Fibroblast of peridontal ligament (primary cell): Measurements from ENCODE around the gene ADD3.
"Not testable (repeated sequence)": the region's sequence is repeated elsewhere in the genome, so short reads cannot be mapped to it uniquely, and the experiment has no call there.

Experiments used
- DNase-seq: peaks from one replicate; pipeline ENCODE4 v3.0.0-alpha.2; 2010; ENCODE audit errors: extremely low read depth

ADD3 gene

DNA sequence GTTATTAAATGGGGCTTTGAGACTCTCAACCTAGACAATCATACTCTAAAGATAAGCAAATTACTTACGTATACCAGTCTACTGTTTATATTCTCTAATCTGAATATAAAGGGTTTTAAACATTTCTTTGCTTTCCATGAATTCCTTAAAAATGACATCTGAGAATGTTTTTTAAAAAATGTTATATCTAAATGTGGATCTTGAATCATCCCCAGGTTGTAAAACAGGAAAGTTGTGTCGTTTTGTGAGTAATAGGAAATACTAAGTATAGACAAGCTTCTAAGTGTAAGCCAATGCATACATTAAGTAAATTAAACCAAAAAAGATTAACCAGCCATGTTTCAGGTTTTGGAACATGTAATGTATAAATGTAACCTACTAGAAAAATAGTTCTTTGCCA lies 26.8 kb downstream of the ADD3 start:
- DNase-seq: no peak

DNA sequence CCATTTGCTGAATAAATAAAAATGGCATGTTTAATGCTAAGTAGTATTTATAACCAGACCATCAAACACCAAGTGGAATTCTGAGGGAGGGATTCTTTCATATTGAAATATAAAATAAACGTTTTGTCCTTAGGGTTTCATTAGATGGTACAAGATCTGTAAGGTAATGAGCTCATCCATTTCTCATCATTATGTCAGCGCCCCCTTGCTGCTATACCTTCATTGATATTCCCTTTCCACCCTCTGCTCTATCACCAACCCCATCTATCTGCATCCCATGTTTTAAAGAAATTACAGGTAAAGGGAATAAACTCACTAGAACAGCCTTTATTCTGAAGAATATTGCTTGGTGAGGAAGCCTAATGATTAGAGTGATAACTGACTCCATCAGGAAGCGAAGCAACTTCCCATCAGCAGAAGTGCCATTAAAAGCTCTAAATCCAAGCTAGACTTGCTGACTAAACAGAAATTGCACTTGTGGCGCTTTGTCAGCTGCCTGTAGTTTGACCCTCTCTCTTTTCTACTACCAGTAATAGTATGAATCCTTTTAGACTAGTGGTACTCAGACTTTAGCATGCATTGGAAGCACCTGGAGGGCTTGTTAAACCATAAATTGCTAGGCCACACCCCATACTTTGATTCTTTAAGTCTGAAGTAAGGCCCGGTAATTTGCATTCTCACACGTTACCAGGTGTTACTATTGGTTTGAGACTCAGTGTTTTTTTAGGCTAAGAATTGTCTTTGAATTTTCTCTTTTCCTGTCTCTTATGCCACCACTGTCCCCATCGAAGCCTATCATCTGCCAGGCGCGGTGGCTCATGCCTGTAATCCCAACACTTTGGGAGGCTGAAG lies 27.5 kb downstream of the ADD3 start:
- no peak for DNase-seq

DNA sequence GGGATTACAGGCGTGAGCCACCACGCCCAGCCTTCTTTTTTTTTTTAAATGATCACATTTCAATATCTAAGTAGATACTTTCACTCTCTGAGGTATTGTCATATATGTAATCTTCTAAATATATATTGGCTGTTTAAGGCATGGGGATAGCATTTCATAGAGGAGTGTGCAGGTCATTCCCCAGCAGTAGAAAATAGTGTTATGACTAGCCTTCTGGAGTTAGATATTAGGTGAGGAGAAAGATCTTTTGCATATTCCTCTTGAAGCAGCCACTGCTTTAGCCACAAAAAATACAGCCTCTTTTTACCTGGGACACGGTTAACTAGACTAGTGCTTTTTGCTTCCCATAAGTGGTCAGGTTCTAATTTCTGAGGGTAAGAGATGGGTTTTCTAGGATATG lies 28.9 kb downstream of the ADD3 start:
- no peak for DNase-seq

DNA sequence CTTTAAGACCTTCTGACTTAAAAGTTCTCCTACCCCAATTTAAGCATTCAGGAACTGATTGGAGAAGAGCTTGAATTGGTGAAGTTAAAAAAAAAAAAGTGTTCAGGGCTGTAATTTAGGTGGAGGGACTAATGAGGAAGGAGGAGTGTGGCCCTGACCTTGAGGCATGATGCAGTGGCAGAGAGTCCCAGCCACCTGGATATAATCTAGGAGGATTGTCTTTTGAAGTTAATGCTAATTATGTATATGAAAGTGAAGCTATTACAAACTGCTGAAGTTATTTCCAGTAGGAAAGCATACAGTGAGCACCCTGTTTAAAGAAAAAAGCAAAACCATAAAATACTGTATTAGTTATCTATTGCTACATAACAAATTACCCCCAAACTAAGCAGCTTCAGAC lies 31.5 kb downstream of the ADD3 start:
- DNase-seq: no peak

DNA sequence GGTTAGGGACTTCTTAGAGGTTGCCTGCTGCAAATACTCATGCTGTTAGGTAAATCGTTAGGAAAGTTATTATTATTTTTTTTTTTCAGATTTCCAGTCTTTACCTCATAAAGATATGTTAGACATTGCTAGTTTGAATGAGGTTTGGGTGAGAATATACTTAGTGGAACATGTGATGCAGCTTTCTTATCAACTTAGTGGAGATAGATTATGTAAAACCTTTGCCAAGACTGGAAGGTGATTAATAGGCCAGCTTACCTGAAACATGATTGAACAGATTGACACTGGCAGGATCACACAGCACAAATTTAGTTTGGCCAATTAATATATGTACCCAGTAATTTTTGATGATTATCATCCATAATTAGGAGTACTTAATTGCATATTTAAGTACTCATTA lies 32.3 kb downstream of the ADD3 start:
- DNase-seq: no peak

DNA sequence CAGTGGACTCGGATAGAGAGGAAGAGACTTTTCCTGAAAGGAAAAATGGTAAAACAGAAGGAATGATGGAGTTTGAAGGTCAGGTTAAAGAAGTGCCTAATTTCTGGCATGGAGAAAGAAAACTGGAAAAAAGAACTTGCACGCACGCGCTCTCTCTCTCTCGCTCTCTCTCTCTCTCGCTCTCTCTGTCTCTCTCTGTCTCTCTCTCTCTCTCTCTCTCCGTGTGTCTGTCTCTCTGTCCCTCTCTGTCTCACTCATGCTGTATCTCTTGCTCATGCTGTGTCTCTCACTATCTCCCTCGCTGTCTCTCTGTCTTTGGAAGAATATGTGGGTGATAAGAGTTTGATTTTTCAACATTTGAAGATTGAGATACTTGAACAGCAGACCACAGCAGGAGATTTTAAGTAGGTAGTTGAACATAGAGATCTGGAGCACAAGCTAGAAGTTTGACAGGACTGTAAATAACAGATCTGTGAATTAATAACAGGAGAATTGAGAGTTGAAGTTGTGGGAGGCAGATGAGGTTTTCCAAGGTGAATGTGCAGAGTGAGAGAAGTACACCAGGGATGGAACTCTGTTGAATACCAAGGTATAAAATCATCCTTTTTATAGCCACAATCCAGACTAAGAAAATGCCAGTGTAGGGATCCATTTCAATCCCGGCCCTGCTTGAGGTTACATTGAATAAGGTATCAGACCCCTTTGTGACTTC lies 33.1 kb downstream of the ADD3 start:
- no peak for DNase-seq

DNA sequence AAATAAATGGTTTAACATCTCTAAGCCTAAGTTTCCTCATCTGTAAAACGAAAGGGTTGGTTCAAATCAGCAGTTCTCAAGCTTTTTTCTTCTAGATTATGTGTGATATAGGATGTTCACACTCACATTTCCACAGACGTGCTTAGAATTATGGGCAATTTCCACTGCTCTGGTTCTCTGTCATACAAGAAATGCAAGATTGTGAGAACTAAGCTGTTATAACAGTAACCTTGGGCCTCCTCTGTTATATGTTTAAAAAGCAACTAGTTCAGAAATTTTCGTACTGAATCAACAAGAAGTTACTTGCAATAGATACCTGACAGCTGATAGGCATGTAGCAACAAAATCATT lies 33.7 kb downstream of the ADD3 start:
- DNase-seq: no peak

DNA sequence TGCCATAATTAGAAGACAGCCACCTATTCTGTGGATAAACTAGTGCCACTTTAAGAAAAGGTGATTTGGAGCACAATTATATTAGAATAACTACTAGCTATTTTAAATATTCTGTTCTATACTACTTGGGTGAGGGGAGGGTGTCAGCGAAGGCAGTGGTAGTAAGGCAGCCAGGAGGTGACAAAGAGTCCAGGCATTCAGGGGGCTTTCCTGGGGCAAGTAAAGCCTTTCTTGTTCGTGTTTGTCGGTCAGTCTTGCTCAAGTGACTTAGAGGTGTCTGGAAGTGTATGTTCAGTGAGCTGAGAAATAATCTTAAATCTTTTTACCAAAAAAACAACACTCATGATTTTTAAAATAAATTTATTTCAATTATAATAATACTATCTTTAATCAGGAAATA lies 34.4 kb downstream of the ADD3 start:
- DNase-seq: no peak

DNA sequence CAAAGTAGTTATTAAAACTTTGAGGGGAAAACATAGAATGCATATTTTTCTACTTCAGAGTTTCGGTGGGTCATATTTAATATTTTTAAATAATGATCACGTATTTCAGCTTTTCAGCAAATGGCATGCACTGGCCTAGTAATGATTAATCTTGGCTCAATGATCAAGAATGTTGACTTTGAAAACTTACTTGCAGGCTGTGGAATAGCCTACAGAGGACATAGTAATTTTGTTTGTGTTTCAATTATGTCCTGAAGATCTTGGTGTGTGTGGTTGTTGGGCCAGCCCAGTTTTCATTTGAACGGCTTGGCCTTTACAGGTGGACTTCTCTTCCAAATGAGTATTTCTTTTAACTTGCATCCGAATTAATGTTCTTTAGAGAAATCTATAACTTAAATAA lies 35.1 kb downstream of the ADD3 start:
- no peak for DNase-seq

DNA sequence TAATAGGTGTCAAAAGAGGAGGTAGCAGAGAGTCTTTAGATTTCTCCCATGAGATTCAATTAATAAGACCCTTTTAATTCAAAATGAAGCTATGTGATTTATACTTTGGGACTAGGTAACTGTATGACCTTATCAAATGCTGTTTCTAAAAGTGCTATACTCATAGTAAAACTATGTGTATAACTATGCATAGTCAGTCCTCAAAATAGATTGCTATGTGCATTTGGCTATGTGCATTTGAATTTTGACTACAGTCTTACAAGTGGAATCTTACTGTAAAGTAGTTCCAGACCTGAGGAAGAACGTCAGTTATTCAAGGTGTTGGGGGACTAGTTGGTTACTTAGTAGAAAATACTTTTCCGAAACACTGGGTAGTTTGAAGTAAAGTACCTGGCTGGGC lies 36.9 kb downstream of the ADD3 start:
- no peak for DNase-seq

DNA sequence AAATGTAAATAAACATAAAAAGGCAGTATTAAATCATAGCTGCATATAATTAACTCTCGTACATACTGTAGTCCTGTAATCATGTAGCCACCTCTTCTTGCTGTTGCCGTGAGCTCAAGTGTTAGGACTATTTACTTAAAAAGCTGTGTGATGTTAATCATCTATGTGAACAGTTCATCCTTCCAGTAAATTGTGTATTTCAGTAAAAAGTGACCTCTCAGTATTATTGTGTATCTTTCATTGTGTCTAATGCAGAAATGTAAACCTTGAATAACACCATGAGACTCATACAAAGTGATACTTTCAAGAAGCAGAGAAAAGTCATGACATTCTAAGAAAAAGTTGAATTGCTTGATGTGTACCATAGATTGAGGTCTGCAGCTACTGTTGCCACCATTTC lies 38.0 kb downstream of the ADD3 start:
- no peak for DNase-seq

DNA sequence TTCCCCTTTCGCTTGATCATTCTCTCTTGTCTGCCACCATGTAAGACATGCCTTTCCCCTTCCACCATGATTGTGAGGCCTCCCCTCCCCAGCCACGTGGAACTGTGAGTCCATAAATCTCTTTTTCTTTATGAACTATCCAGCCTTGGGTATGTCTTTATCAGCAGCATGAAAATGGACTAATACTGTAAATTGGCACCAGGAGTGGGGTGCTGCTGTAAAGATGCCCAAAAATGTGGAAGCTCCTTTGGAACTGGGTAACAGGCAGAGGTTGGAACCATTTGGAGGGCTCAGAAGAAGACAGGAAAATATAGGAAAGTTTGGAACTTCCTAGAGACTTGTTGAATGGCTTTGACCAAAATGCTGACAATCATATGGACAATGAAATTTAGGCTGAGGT lies 40.4 kb downstream of the ADD3 start:
- DNase-seq: not testable (repeated sequence)

DNA sequence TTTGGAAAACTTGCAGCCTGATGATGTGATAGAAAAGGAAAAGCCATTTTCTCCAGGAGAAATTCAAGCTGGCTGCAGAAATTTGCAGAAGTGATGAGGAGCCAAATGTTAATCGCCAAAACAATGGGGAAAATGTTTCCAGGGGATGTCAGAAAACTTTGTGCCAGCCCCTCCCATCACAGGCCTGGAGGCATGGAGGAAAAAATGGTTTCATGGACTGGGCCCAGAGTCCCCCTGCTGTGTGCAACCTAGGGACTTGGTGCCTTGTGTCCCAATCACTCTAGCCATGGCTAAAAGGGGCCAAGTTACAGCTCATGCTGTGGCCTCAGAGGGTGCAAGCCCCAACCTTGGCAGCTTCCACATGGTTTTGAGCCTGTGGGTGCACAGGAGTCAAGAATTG lies 41.0 kb downstream of the ADD3 start:
- no peak for DNase-seq

DNA sequence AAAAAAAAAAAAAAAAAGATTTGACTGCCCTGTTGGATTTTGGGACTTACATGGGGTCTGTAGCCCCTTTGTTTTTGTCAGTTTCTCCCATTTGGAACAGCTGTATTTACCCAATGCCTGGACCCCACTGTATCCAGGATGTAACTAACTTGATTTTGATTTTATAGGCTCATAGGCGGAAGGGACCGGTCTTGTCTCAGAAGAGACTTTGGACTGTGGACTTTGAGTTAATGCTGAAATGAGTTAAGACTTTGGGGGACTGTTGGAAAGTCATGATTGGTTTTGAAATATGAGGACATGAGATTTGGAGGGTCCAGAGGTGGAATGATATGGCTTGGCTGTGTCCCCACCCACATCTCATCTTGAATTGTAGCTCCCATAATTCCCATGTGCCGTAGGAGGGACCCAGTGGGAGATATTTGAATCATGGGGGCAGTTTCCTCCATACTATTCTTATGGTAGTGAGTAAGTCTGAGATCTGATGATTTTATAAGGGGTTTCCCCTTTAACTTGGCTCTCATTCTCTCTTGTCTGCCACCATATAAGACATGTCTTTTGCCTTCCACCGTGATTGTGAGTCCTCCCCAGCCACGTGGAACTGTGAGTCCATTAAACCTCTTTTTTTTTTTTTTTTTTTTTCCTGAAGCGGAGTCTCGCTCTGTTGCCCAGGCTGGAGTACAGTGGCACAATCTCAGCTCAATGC lies 42.3 kb downstream of the ADD3 start:
- not testable (repeated sequence) for DNase-seq

DNA sequence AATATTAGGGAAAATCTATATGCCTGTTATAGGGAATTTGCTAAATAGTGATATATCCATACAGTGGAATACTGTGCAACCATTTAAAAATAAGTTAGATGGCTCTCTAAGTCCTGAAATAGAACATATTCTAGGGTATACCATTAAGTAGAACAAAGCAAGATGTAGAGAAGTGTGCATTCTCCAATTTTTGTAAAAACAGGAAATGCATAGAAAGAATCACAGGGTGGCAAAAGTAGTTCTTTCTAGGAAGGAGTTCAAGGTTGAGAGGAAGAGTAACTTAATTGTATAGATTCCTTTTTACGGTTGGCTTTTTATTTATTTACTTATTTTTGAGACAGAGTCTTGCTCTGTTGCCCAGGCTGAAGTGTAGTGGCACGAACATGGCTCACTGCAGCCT lies 43.7 kb downstream of the ADD3 start:
- DNase-seq: no peak

DNA sequence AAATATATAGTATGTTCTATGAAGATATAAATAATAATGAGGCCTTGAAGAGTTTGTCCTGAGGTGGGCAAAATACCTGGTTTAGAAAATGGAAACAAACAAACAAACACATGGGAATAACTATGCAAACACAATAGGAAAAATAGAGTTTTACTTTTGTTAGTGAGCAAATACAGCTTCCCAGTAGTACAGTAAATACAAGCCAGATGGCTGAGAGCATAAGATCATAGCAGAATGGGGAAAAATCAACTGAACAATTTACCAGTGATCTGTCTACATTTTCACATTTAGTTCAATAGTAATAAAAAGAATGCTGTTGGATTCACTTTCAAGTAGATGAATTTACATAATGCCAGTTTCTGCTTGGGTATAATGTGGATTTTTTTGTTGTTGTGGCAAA lies 45.1 kb downstream of the ADD3 start:
- peak; percentile 33 for DNase-seq

DNA sequence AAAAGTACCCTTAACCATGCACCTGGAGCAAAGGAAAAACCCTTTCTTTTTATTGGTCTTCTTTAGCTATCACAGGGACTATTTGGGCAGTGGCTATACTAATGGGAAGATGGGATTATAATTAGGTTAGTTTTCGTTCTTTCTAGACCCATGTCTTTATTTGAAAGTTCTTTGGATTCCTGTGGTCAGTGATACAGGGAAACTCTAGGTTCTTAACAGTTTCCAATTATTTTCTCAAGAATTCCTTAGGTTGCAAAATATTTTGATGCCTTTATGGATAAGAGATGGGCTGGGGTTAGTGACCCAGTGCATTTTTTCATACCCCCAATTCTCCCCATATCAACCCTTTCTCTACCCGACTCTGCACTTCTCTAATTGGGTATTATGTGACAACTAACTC lies 49.0 kb downstream of the ADD3 start:
- DNase-seq: peak; percentile 78

DNA sequence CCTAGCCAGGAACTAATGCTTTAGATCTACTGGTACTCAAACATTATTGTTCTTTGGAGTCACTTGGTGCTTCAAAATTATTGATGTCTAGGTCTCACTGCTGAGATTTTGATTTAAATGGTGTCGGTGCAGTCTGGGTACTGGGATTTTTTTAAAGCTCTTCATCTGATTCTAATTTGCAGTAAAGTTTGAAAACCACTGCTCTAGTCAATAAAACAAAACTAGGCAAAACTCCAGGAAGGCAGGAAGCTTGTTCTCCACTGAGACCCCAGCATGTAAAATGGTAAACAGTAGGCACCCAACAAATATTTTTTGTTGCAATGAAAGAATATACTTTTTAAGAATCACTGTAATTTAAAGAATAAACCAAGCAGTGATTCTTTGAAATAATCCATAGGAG lies 49.7 kb downstream of the ADD3 start:
- peak; percentile 72 for DNase-seq

DNA sequence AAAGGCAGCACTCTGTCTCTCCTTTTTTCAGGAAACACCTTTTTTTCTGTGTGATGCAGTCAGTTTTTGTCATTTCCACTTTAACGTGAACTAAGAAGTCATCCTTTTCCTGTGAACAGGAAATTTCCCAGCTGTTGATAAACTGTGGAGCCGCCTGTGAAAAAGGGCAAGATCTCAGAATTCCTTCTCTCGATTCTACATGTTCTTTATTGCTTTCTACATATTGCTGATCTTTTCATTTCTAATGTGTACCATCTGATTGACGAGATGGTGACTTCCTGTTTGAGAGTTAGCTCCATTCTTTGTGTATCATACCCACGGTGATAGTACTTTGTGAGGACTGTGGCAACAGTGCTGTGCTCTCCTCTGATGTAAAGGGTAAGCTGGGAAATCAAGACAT lies 50.4 kb downstream of the ADD3 start:
- no peak for DNase-seq

DNA sequence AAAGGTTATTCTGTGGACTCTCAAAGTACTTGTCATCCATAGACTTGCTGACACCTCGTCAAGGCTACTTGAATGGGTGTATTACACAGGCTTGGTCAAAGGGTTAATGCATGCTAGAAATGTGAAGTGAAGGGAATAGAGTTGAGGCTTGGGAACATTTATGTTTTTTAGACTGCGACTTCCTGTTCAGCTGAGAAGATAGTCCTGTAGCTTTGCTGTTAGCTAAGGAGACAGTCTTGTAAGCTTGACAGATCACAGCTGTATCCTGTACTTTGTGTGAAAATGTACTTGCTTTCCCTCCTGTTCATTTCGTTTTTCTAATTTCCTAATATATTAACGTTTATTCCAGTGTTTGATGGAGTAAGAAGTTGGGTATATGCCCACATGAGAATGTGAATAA lies 52.1 kb downstream of the ADD3 start:
- DNase-seq: no peak

DNA sequence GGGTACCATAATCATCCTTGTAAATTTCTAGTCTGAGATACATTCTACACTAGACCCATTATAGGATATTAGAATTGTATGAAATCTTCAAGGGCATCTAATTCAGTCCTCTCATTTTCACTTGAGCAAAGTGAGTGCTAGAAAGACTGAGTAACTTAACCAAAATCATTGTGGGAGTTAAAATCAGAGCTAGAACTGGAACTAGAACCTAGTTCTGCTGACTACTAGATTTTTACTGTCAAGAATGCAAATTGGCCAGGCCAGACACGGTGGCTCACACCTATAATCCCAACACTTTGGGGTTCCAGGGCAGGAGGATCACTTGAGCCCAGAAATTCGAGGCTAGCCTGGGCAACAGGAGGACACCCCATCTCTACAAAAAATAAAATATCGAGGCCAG lies 53.9 kb downstream of the ADD3 start:
- DNase-seq: no peak

DNA sequence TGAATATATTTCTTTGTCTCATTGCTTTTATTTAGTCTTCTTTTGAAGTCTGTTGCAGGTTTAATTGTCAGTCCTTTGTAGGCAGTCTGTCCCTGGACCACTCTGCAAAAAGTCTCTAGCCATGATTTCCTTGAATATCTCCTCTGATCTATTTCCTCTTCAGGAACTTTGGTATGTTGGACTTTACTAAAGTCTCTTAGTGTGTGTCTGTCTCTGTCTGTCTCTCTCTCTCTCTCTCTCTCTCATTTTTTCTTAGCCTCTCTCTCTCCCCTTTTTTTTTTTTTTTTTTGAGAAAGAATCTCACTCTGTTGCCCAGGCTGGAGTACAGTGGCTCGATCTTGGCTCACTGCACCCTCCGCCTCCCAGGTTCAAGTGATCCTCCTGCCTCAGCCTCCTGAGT lies 57.5 kb downstream of the ADD3 start:
- DNase-seq: no peak
